ENCODE results near the gene FGF1. TPM values are rescaled to one million over a fixed set of nuclear protein-coding genes. Genes with fewer than 3 reads are reported as not detected.

FGF1 gene
- total RNA-seq, 3 donors from 2014 or later = not detected

GRCh38 chr5:142686210-142686734, 382 bp upstream of the FGF1 start:
- no peaks in the 10 kb centered on the region for H3K4me1 Mint-ChIP-seq (ENCODE audit: low read depth)
- no peak for DNase-seq
- no peak overlapping the region for H3K4me3 Mint-ChIP-seq
- H3K27me3 Mint-ChIP-seq (ENCODE audit: low read depth) = peaks cover 3% of the 10 kb centered on the region
- ATAC-seq = no peak
- H3K36me3 Mint-ChIP-seq (ENCODE audit: insufficient read depth) = no peaks in the 10 kb centered on the region
- H3K9me3 Mint-ChIP-seq = no peaks in the 10 kb centered on the region

- Mint-ChIP-seq H3K27me3 (ENCODE audit: low read depth) (no peaks in the 10 kb centered on the region), H3K4me3 (no peak overlapping the region), H3K36me3 (ENCODE audit: insufficient read depth) (no peaks in the 10 kb centered on the region), H3K4me1 (ENCODE audit: low read depth) (no peaks in the 10 kb centered on the region), H3K9me3 (no peaks in the 10 kb centered on the region)
- DNase-seq = no peak
- no peak for ATAC-seq
These were observed 1.3 kb downstream of the FGF1 start for GRCh38 chr5:142684508-142685041.

GRCh38 chr5:142683881-142684505, 1.9 kb downstream of the FGF1 start:
- H3K4me1 Mint-ChIP-seq (ENCODE audit: low read depth) = no peaks in the 10 kb centered on the region
- ATAC-seq (no peak), DNase-seq (no peak)
- H3K36me3 Mint-ChIP-seq (ENCODE audit: insufficient read depth) = no peaks in the 10 kb centered on the region
- no peaks in the 10 kb centered on the region for H3K9me3 Mint-ChIP-seq
- H3K4me3 Mint-ChIP-seq = no peak overlapping the region
- no peaks in the 10 kb centered on the region for H3K27me3 Mint-ChIP-seq (ENCODE audit: low read depth)

GRCh38 chr5:142683116-142683515, 2.8 kb downstream of the FGF1 start:
- no peak for ATAC-seq
- H3K4me3 Mint-ChIP-seq = no peak overlapping the region

GRCh38 chr5:142680605-142681259, 5.2 kb downstream of the FGF1 start:
- DNase-seq = no peak
- H3K27me3 Mint-ChIP-seq (ENCODE audit: low read depth) = no peaks in the 10 kb centered on the region
- no peaks in the 10 kb centered on the region for H3K36me3 Mint-ChIP-seq (ENCODE audit: insufficient read depth)
- H3K4me3 Mint-ChIP-seq = no peak overlapping the region
- no peaks in the 10 kb centered on the region for H3K9me3 Mint-ChIP-seq
- no peak for ATAC-seq
- no peaks in the 10 kb centered on the region for H3K4me1 Mint-ChIP-seq (ENCODE audit: low read depth)

More at GRCh38 chr5:142683116-142683515, 2.8 kb downstream of the FGF1 start:
- DNase-seq = no peak
- H3K9me3 Mint-ChIP-seq = no peaks in the 10 kb centered on the region
- no peaks in the 10 kb centered on the region for H3K27me3 Mint-ChIP-seq (ENCODE audit: low read depth)
- no peaks in the 10 kb centered on the region for H3K4me1 Mint-ChIP-seq (ENCODE audit: low read depth)
- no peaks in the 10 kb centered on the region for H3K36me3 Mint-ChIP-seq (ENCODE audit: insufficient read depth)

- no peak overlapping the region for H3K4me3 Mint-ChIP-seq
- H3K27me3 Mint-ChIP-seq (ENCODE audit: low read depth) = no peaks in the 10 kb centered on the region
- ATAC-seq (no peak), DNase-seq (no peak)
- H3K36me3 Mint-ChIP-seq (ENCODE audit: insufficient read depth) = no peaks in the 10 kb centered on the region
- no peaks in the 10 kb centered on the region for H3K9me3 Mint-ChIP-seq
- H3K4me1 Mint-ChIP-seq (ENCODE audit: low read depth) = no peaks in the 10 kb centered on the region
These were observed 6.1 kb downstream of the FGF1 start for GRCh38 chr5:142679744-142680143.

GRCh38 chr5:142678529-142678928, 7.4 kb downstream of the FGF1 start:
- ATAC-seq = no peak
- no peak for DNase-seq
- Mint-ChIP-seq H3K4me3 (no peak overlapping the region), H3K4me1 (ENCODE audit: low read depth) (no peaks in the 10 kb centered on the region), H3K27me3 (ENCODE audit: low read depth) (no peaks in the 10 kb centered on the region), H3K36me3 (ENCODE audit: insufficient read depth) (no peaks in the 10 kb centered on the region), H3K9me3 (no peaks in the 10 kb centered on the region)

GRCh38 chr5:142677198-142677597, 8.7 kb downstream of the FGF1 start:
- no peak for ATAC-seq
- Mint-ChIP-seq H3K27me3 (ENCODE audit: low read depth) (no peaks in the 10 kb centered on the region), H3K4me1 (ENCODE audit: low read depth) (no peaks in the 10 kb centered on the region), H3K9me3 (no peaks in the 10 kb centered on the region), H3K36me3 (ENCODE audit: insufficient read depth) (no peaks in the 10 kb centered on the region), H3K4me3 (no peak overlapping the region)
- DNase-seq = no peak

- H3K4me1 Mint-ChIP-seq (ENCODE audit: low read depth) = no peaks in the 10 kb centered on the region
- DNase-seq = no peak
These were observed 9.6 kb downstream of the FGF1 start for GRCh38 chr5:142676318-142676717.

GRCh38 chr5:142674531-142675469, 11.1 kb downstream of the FGF1 start:
- ATAC-seq (no peak), DNase-seq (no peak)
- Mint-ChIP-seq H3K9me3 (no peaks in the 10 kb centered on the region), H3K27me3 (ENCODE audit: low read depth) (no peaks in the 10 kb centered on the region), H3K4me1 (ENCODE audit: low read depth) (no peaks in the 10 kb centered on the region), H3K36me3 (ENCODE audit: insufficient read depth) (no peaks in the 10 kb centered on the region), H3K4me3 (no peak overlapping the region)

More at GRCh38 chr5:142676318-142676717, 9.6 kb downstream of the FGF1 start:
- no peaks in the 10 kb centered on the region for H3K36me3 Mint-ChIP-seq (ENCODE audit: insufficient read depth)
- H3K9me3 Mint-ChIP-seq = no peaks in the 10 kb centered on the region
- no peak for ATAC-seq
- H3K27me3 Mint-ChIP-seq (ENCODE audit: low read depth) = no peaks in the 10 kb centered on the region
- H3K4me3 Mint-ChIP-seq = no peak overlapping the region

GRCh38 chr5:142671801-142672200, 14.1 kb downstream of the FGF1 start:
- Mint-ChIP-seq H3K36me3 (ENCODE audit: insufficient read depth) (no peaks in the 10 kb centered on the region), H3K9me3 (no peaks in the 10 kb centered on the region), H3K27me3 (ENCODE audit: low read depth) (no peaks in the 10 kb centered on the region), H3K4me3 (no peak overlapping the region), H3K4me1 (ENCODE audit: low read depth) (no peaks in the 10 kb centered on the region)
- DNase-seq (no peak), ATAC-seq (no peak)

GRCh38 chr5:142671266-142671665, 14.6 kb downstream of the FGF1 start:
- DNase-seq (no peak), ATAC-seq (no peak)
- no peak overlapping the region for H3K4me3 Mint-ChIP-seq
- H3K4me1 Mint-ChIP-seq (ENCODE audit: low read depth) = no peaks in the 10 kb centered on the region
- no peaks in the 10 kb centered on the region for H3K36me3 Mint-ChIP-seq (ENCODE audit: insufficient read depth)
- no peaks in the 10 kb centered on the region for H3K27me3 Mint-ChIP-seq (ENCODE audit: low read depth)
- H3K9me3 Mint-ChIP-seq = no peaks in the 10 kb centered on the region

- ATAC-seq = no peak
- no peak overlapping the region for H3K4me3 Mint-ChIP-seq
- peaks cover under 1% of the 10 kb centered on the region for H3K27me3 Mint-ChIP-seq (ENCODE audit: low read depth)
- DNase-seq = no peak
- no peaks in the 10 kb centered on the region for H3K9me3 Mint-ChIP-seq
- no peaks in the 10 kb centered on the region for H3K36me3 Mint-ChIP-seq (ENCODE audit: insufficient read depth)
- no peaks in the 10 kb centered on the region for H3K4me1 Mint-ChIP-seq (ENCODE audit: low read depth)
These were observed 15.1 kb downstream of the FGF1 start for GRCh38 chr5:142670804-142671203.

GRCh38 chr5:142669477-142669876, 16.4 kb downstream of the FGF1 start:
- Mint-ChIP-seq H3K36me3 (ENCODE audit: insufficient read depth) (no peaks in the 10 kb centered on the region), H3K4me1 (ENCODE audit: low read depth) (no peaks in the 10 kb centered on the region), H3K4me3 (no peak overlapping the region), H3K27me3 (ENCODE audit: low read depth) (peaks cover 8% of the 10 kb centered on the region), H3K9me3 (no peaks in the 10 kb centered on the region)
- no peak for DNase-seq
- ATAC-seq = no peak

Measured in activated T-cell treated with anti-CD3 and anti-CD28 coated beads, Interleukin-2, amount 50 U/mL, for 4 hours (primary cell).